Measurements from ENCODE around the gene HS3ST3A1. TPM values are rescaled to one million over a fixed set of nuclear protein-coding genes. Genes with fewer than 3 reads are reported as not detected.

Gene HS3ST3A1
- total RNA-seq, 1 donor from 2014 or later: 14.7 TPM

- no peaks in the 10 kb centered on the region for H3K9me3 Mint-ChIP-seq
These were observed 41.5 kb upstream of the HS3ST3A1 start for GRCh38 chr17:13643180-13643579.

GRCh38 chr17:13642188-13642587 lies 40.5 kb upstream of the HS3ST3A1 start:
- Mint-ChIP-seq H3K36me3 (ENCODE audit: low read depth) (no peaks in the 10 kb centered on the region), H3K4me1 (peaks cover 41% of the 10 kb centered on the region), H3K9me3 (no peaks in the 10 kb centered on the region), H3K4me3 (no peak overlapping the region), H3K27ac (ENCODE audit: unreplicated experiment) (no peak overlapping the region), H3K27me3 (ENCODE audit: low read depth) (peaks cover 4% of the 10 kb centered on the region)
- no peak for TF ChIP-seq CTCF (conservative IDR thresholded peaks at IDR 0.05)
- DNase-seq (ENCODE audit: low read depth, low spot score): no peak

More at GRCh38 chr17:13643180-13643579, 41.5 kb upstream of the HS3ST3A1 start:
- H3K4me3 Mint-ChIP-seq: peak overlapping the region; percentile 50
- peak; percentile 18 for DNase-seq (ENCODE audit: low read depth, low spot score)
- TF ChIP-seq CTCF (conservative IDR thresholded peaks at IDR 0.05): no peak
- peaks cover 47% of the 10 kb centered on the region for H3K4me1 Mint-ChIP-seq
- H3K27me3 Mint-ChIP-seq (ENCODE audit: low read depth): peaks cover 4% of the 10 kb centered on the region
- H3K36me3 Mint-ChIP-seq (ENCODE audit: low read depth): no peaks in the 10 kb centered on the region
- peak overlapping the region; percentile 63 for H3K27ac Mint-ChIP-seq (ENCODE audit: unreplicated experiment)

- no peak for DNase-seq (ENCODE audit: low read depth, low spot score)
- no peak overlapping the region for H3K27ac Mint-ChIP-seq (ENCODE audit: unreplicated experiment)
- no peaks in the 10 kb centered on the region for H3K36me3 Mint-ChIP-seq (ENCODE audit: low read depth)
- no peak overlapping the region for H3K4me3 Mint-ChIP-seq
- no peaks in the 10 kb centered on the region for H3K9me3 Mint-ChIP-seq
- H3K27me3 Mint-ChIP-seq (ENCODE audit: low read depth): peaks cover 4% of the 10 kb centered on the region
- no peak for TF ChIP-seq CTCF (conservative IDR thresholded peaks at IDR 0.05)
- H3K4me1 Mint-ChIP-seq: peaks cover 41% of the 10 kb centered on the region
These were observed 38.8 kb upstream of the HS3ST3A1 start for GRCh38 chr17:13640551-13640950.

- Mint-ChIP-seq H3K36me3 (ENCODE audit: low read depth) (no peaks in the 10 kb centered on the region), H3K9me3 (no peaks in the 10 kb centered on the region), H3K27me3 (ENCODE audit: low read depth) (peaks cover 4% of the 10 kb centered on the region), H3K4me3 (no peak overlapping the region), H3K4me1 (peaks cover 37% of the 10 kb centered on the region), H3K27ac (ENCODE audit: unreplicated experiment) (no peak overlapping the region)
- no peak for TF ChIP-seq CTCF (conservative IDR thresholded peaks at IDR 0.05)
- no peak for DNase-seq (ENCODE audit: low read depth, low spot score)
These were observed 37.2 kb upstream of the HS3ST3A1 start for GRCh38 chr17:13638855-13639458.

GRCh38 chr17:13636951-13637350 lies 35.2 kb upstream of the HS3ST3A1 start:
- H3K36me3 Mint-ChIP-seq (ENCODE audit: low read depth): no peaks in the 10 kb centered on the region
- DNase-seq (ENCODE audit: low read depth, low spot score): no peak

More at GRCh38 chr17:13636951-13637350, 35.2 kb upstream of the HS3ST3A1 start:
- Mint-ChIP-seq H3K9me3 (no peaks in the 10 kb centered on the region), H3K4me1 (peaks cover 17% of the 10 kb centered on the region), H3K4me3 (no peak overlapping the region), H3K27ac (ENCODE audit: unreplicated experiment) (no peak overlapping the region), H3K27me3 (ENCODE audit: low read depth) (peaks cover 4% of the 10 kb centered on the region)
- TF ChIP-seq CTCF (conservative IDR thresholded peaks at IDR 0.05): no peak

Measured in neural crest cell (in vitro differentiated cells).